Subcutaneous abdominal adipose tissue (tissue), 5 donors: Measurements from ENCODE around the gene MRC2.

ENCODE experiments used
- H3K27ac ChIP-seq: one replicate; pipeline ENCODE4 v1.7.0; 2013; ENCODE audit warnings: low read depth, mild to moderate bottlenecking, inconsistent platforms, low read length, moderate library complexity
- H3K27me3 ChIP-seq, 5 donors: one replicate each; pipeline ENCODE4 v1.7.0; 2013; ENCODE audit warnings: low read length in 5 of 5, inconsistent platforms in 1 of 5; ENCODE audit not compliant: control insufficient read depth in 5 of 5, insufficient read depth in 4 of 5
- H3K36me3 ChIP-seq, 5 donors: one replicate each; pipeline ENCODE4 v1.7.0; 2013; ENCODE audit warnings: low read length in 5 of 5; ENCODE audit not compliant: control insufficient read depth in 5 of 5, insufficient read depth in 5 of 5
- H3K4me1 ChIP-seq, 5 donors: one replicate each; pipeline ENCODE4 v1.7.0; 2013; ENCODE audit warnings: low read length in 5 of 5, mild to moderate bottlenecking in 3 of 5, moderate library complexity in 1 of 5; ENCODE audit not compliant: control insufficient read depth in 5 of 5, insufficient read depth in 5 of 5
- H3K4me3 ChIP-seq, 5 donors: one replicate each; pipeline ENCODE4 v1.7.0; 2013; ENCODE audit warnings: low read length in 5 of 5, low read depth in 1 of 5
- H3K9ac ChIP-seq, 5 donors: one replicate each; pipeline ENCODE4 v1.7.0; 2013; ENCODE audit warnings: low read length in 5 of 5, mild to moderate bottlenecking in 4 of 5, moderate library complexity in 3 of 5
- H3K9me3 ChIP-seq, 5 donors: one replicate each; pipeline ENCODE4 v1.7.0; 2013; ENCODE audit warnings: low read length in 5 of 5; ENCODE audit not compliant: control insufficient read depth in 5 of 5
- donor health status: healthy.
- donor health status: healthy.
- donor health status: healthy.
- donor health status: healthy.
- donor health status: healthy.

MRC2 gene

DNA sequence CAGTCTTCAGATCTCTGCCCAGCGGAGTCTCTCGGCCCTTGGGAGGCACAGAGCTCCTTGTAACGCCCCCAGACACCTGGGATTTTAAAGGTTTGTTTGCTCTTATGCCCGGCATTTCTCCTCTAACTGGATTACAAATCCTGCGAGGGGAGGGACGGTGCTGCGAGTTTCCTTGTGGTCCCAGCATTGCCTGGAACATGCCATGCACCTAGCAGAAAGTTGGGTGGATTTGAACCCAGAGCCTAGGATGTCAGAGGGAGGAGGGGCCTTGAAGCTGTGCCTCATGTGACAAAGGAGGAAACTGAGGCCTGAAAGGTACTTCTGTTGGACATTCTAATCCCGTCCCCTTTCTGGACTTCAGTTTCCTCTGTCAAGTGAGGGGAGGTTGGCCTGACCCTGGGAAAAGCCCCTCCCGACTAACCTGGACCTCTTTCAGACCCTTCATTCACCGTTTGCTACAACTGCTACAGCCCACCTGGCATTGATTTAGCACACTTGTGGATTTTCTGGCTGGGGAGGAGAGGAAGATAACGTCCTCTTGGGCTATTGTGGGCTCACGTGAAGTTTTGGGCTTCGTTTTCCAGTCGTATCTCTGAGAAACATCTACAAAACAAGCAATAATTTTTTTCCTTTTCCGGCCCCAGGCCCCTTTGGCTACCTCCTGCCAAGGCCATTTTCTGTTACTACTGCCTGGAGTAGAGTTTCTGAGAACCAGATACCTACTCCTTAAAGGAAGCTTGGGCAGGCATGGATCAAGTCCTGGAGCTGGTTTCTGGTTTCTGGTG lies 30.9 kb downstream of the MRC2 start:
- no peaks in the 10 kb centered on the region for H3K36me3 ChIP-seq
- no peak overlapping the region for H3K4me3 ChIP-seq
- no peaks in the 10 kb centered on the region for H3K27me3 ChIP-seq
- peak overlapping the region in 1 of 5 donors; percentile 26 for H3K9ac ChIP-seq
- H3K4me1 ChIP-seq, result peaks cover 11 to 26% (median 24%) of the 10 kb centered on the region in 5 donors
- H3K9me3 ChIP-seq, result peaks cover 0 to 7% (median 0%) of the 10 kb centered on the region in 5 donors
- H3K27ac ChIP-seq, result no peak overlapping the region

GRCh38 chr17:62660629-62661118 lies 33.2 kb downstream of the MRC2 start:
- H3K36me3 ChIP-seq, result peaks cover 0 to 3% (median 0%) of the 10 kb centered on the region in 5 donors
- H3K27me3 ChIP-seq, result peaks cover 0 to 3% (median 0%) of the 10 kb centered on the region in 5 donors
- H3K9me3 ChIP-seq, result peaks cover 0 to 7% (median 0%) of the 10 kb centered on the region in 5 donors
- peaks cover 4 to 12% (median 10%) of the 10 kb centered on the region in 5 donors for H3K4me1 ChIP-seq
- H3K4me3 ChIP-seq, result no peak overlapping the region
- H3K9ac ChIP-seq, result no peak overlapping the region
- H3K27ac ChIP-seq, result no peak overlapping the region

- peaks cover 0 to 3% (median 0%) of the 10 kb centered on the region in 5 donors for H3K36me3 ChIP-seq
- peaks cover 4 to 12% (median 10%) of the 10 kb centered on the region in 5 donors for H3K4me1 ChIP-seq
- peaks cover 0 to 3% (median 0%) of the 10 kb centered on the region in 5 donors for H3K27me3 ChIP-seq
- H3K4me3 ChIP-seq, result no peak overlapping the region
- no peak overlapping the region for H3K9ac ChIP-seq
- peaks cover 0 to 7% (median 0%) of the 10 kb centered on the region in 5 donors for H3K9me3 ChIP-seq
- no peak overlapping the region for H3K27ac ChIP-seq
Observed at GRCh38 chr17:62661337-62661736, 33.9 kb downstream of the MRC2 start.

GRCh38 chr17:62662855-62663254 lies 35.4 kb downstream of the MRC2 start:
- Histone ChIP-seq H3K9me3 (peaks cover 0 to 7% (median 0%) of the 10 kb centered on the region in 5 donors), H3K27me3 (peaks cover 0 to 3% (median 0%) of the 10 kb centered on the region in 5 donors), H3K4me3 (no peak overlapping the region), H3K9ac (no peak overlapping the region), H3K36me3 (peaks cover 0 to 4% (median 0%) of the 10 kb centered on the region in 5 donors), H3K4me1 (peaks cover 4 to 9% (median 6%) of the 10 kb centered on the region in 5 donors), H3K27ac (no peak overlapping the region)

GRCh38 chr17:62663304-62663703 lies 35.8 kb downstream of the MRC2 start:
- H3K9me3 ChIP-seq, result peaks cover 0 to 7% (median 0%) of the 10 kb centered on the region in 5 donors
- H3K9ac ChIP-seq, result no peak overlapping the region
- no peak overlapping the region for H3K27ac ChIP-seq
- no peak overlapping the region for H3K4me3 ChIP-seq
- peaks cover 0 to 4% (median 0%) of the 10 kb centered on the region in 5 donors for H3K36me3 ChIP-seq
- peaks cover 1 to 4% (median 2%) of the 10 kb centered on the region in 5 donors for H3K4me1 ChIP-seq
- peaks cover 0 to 3% (median 0%) of the 10 kb centered on the region in 5 donors for H3K27me3 ChIP-seq

DNA sequence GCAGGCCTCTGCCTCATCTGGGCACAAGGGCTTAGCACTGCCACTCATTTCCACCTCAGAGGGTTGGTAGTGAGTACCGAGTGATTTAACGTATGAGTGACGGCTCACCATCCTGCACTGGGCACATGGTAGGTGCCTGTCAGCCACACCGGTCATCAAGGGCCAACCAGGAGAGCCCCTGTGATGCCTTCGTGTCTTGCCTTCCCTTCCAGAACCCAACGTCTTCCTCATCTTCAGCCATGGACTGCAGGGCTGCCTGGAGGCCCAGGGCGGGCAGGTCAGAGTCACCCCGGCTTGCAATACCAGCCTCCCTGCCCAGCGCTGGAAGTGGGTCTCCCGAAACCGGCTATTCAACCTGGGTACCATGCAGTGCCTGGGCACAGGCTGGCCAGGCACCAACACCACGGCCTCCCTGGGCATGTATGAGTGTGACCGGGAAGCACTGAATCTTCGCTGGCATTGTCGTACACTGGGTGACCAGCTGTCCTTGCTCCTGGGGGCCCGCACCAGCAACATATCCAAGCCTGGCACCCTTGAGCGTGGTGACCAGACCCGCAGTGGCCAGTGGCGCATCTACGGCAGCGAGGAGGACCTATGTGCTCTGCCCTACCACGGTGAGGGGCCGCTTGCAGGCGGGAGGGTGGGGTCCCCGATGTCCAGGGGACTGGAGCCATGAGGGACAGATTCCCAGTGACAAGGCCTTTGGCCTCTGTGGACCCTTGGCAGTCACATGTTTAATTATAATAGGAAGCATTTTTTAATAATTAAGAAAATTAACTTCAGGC lies 37.1 kb downstream of the MRC2 start:
- Histone ChIP-seq H3K36me3 (peaks cover 0 to 4% (median 3%) of the 10 kb centered on the region in 5 donors), H3K9ac (no peak overlapping the region), H3K27ac (no peak overlapping the region), H3K27me3 (peaks cover 0 to 3% (median 0%) of the 10 kb centered on the region in 5 donors), H3K4me1 (no peaks in the 10 kb centered on the region), H3K9me3 (peaks cover 0 to 7% (median 0%) of the 10 kb centered on the region in 5 donors), H3K4me3 (no peak overlapping the region)

- H3K4me1 ChIP-seq, result no peaks in the 10 kb centered on the region
- H3K27ac ChIP-seq, result no peak overlapping the region
- H3K9me3 ChIP-seq, result peaks cover 0 to 7% (median 0%) of the 10 kb centered on the region in 5 donors
- H3K4me3 ChIP-seq, result no peak overlapping the region
- no peak overlapping the region for H3K9ac ChIP-seq
- peaks cover 0 to 4% (median 3%) of the 10 kb centered on the region in 5 donors for H3K36me3 ChIP-seq
- peaks cover 0 to 3% (median 0%) of the 10 kb centered on the region in 5 donors for H3K27me3 ChIP-seq
Observed at GRCh38 chr17:62665599-62665998, 38.1 kb downstream of the MRC2 start.

GRCh38 chr17:62666061-62666800 lies 38.8 kb downstream of the MRC2 start:
- H3K27ac ChIP-seq, result no peak overlapping the region
- H3K9me3 ChIP-seq, result peaks cover 0 to under 1% (median 0%) of the 10 kb centered on the region in 5 donors
- no peak overlapping the region for H3K4me3 ChIP-seq
- peaks cover 0 to 4% (median 3%) of the 10 kb centered on the region in 5 donors for H3K36me3 ChIP-seq
- no peaks in the 10 kb centered on the region for H3K4me1 ChIP-seq
- H3K9ac ChIP-seq, result no peak overlapping the region
- H3K27me3 ChIP-seq, result peaks cover 0 to 3% (median 0%) of the 10 kb centered on the region in 5 donors

DNA sequence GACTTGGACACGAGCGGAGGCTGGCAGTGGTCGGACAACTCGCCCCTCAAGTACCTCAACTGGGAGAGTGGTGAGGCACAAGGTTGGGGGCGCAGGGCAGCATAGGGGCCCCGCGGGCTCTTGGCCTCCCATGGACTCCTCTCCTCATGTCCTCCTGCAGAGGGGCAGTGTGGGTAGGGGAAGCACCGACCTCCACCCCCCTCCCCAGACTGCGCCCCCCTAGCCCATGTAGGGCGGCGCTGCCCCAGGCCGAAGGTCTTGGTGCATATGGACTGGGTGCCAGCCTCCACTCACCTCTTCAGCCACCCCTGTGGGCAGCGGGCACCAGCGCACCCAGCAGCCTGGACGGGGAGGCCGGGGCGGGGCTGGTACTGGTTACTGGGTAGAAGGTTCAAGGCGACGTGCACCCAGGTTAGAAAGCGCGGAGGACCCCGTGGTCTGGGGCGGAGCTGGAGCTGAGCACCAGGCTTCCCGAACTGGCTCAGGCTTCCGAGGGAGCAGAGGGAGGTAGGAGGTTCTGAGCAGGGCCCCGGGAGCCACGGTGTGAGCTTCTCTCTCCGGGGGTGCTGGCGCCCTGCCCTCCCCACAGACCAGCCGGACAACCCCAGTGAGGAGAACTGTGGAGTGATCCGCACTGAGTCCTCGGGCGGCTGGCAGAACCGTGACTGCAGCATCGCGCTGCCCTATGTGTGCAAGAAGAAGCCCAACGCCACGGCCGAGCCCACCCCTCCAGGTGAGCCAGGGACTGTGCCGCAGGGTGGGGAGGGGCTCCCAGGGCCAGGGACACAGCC lies 39.5 kb downstream of the MRC2 start:
- peaks cover 0 to 3% (median 0%) of the 10 kb centered on the region in 5 donors for H3K27me3 ChIP-seq
- peaks cover 0 to 4% (median 3%) of the 10 kb centered on the region in 5 donors for H3K36me3 ChIP-seq
- H3K27ac ChIP-seq, result no peak overlapping the region
- no peaks in the 10 kb centered on the region for H3K9me3 ChIP-seq
- H3K9ac ChIP-seq, result no peak overlapping the region
- peaks cover 0 to 7% (median 4%) of the 10 kb centered on the region in 5 donors for H3K4me1 ChIP-seq
- no peak overlapping the region for H3K4me3 ChIP-seq
